ENCODE measurements around the gene WDR54. TPM values are rescaled to one million over a fixed set of nuclear protein-coding genes. Genes with fewer than 3 reads are reported as not detected.

Gene WDR54
- total and polyA plus RNA-seq, 2 donors (not counting 3 experiments of a cell fraction or from before 2014, with no cell fraction given), result 21.7 to 46.3 TPM

DNA sequence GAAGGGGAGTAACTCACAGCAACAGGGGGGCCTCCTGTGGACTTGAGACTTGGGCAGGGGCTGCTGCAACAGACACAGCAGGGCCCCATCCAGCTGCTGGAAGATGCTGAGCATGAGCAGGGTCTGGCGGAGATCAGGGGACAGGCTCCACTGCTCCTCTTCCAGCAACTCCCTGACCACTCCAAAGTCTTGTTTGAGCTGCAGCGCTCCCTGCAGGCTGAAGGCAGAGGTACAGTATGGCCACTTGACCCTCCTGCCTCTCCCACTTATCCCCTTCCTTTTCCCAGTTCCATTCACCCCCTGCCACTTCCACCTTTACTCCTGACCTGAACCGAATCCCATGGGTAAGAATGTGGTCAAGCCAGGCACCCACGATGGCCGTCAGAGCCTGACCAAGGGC is 53.4 kb downstream of the WDR54 start:
- Histone ChIP-seq H3K4me1 (ENCODE audit: control insufficient read depth, extremely low read depth, insufficient read depth, low read length) (peaks cover 13% of the 10 kb centered on the region), H3K4me2 (ENCODE audit: insufficient read depth, low read length) (no peak overlapping the region), H3K27ac (ENCODE audit: insufficient read depth, low read depth, low read length) (no peak overlapping the region), H3K9me3 (replicated peaks; ENCODE audit: control insufficient read depth, insufficient read depth, low read length) (no peaks in the 10 kb centered on the region), H3K79me2 (ENCODE audit: control insufficient read depth, insufficient read depth, low read length) (no peaks in the 10 kb centered on the region), H3K36me3 (ENCODE audit: control insufficient read depth in 2 of 2, extremely low read depth in 1 of 2, insufficient read depth in 2 of 2, low read length in 2 of 2) (peaks cover 0 to 7% of the 10 kb centered on the region in 2 experiments), H3K9ac (replicated peaks; ENCODE audit: extremely low read depth, insufficient read depth, low read length) (no peak overlapping the region), H2AFZ (ENCODE audit: low read depth, low read length) (no peak overlapping the region), H3K27me3 (ENCODE audit: control insufficient read depth in 2 of 2, insufficient read depth in 2 of 2, low read length in 2 of 2) (no peaks in the 10 kb centered on the region), H3K4me3 (replicated peaks in 1 of 3; ENCODE audit: insufficient read depth in 1 of 3, low read depth in 1 of 3, low read length in 3 of 3) (no peak overlapping the region), H4K20me1 (replicated peaks; ENCODE audit: control insufficient read depth, extremely low read depth, insufficient read depth, low read length) (no peaks in the 10 kb centered on the region), H3K9me1 (replicated peaks; ENCODE audit: control insufficient read depth, extremely low read depth, insufficient read depth, low read length) (no peaks in the 10 kb centered on the region)
- CTCF ChIA-PET, result interaction anchor here (0.6 to 1.8 kb wide), 6 partner anchors 13 to 225 kb away, joined by 3 to 6 read pairs (median 4); no protein-coding TSS in a partner anchor
- no peak for FAIRE-seq
- dilution Hi-C loops (cut with MboI; ENCODE audit: extremely low pct_ligation_motif_present, low sequenced_read_pairs), result no loop called here
- no peak for DNase-seq (ENCODE audit: low read depth, low spot score)
- no TSS peak for BruUV-seq (replicated peaks)
- intact Hi-C loops (cut with micrococcal nuclease), result no loop called here
- POLR2A ChIA-PET, result interaction anchor here (0.9 kb wide), 1 partner anchor 17 kb away, joined by 5 read pairs; no protein-coding TSS in a partner anchor
- no peak for TF ChIP-seq POLR2A (IDR thresholded peaks at IDR 0.05; ENCODE audit: low read depth, low read length)
- TF ChIP-seq, protein P1, sequence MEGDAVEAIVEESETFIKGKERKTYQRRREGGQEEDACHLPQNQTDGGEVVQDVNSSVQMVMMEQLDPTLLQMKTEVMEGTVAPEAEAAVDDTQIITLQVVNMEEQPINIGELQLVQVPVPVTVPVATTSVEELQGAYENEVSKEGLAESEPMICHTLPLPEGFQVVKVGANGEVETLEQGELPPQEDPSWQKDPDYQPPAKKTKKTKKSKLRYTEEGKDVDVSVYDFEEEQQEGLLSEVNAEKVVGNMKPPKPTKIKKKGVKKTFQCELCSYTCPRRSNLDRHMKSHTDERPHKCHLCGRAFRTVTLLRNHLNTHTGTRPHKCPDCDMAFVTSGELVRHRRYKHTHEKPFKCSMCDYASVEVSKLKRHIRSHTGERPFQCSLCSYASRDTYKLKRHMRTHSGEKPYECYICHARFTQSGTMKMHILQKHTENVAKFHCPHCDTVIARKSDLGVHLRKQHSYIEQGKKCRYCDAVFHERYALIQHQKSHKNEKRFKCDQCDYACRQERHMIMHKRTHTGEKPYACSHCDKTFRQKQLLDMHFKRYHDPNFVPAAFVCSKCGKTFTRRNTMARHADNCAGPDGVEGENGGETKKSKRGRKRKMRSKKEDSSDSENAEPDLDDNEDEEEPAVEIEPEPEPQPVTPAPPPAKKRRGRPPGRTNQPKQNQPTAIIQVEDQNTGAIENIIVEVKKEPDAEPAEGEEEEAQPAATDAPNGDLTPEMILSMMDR (IDR thresholded peaks at IDR 0.05; ENCODE audit: extremely low read depth in 1 of 2, insufficient read depth in 1 of 2, low read depth in 1 of 2, low read length in 2 of 2), result peak; percentile 27 to 44

Other genes with a start within 250 kb of the WDR54 start
- gene MOB1A, start 242.9 kb upstream of the WDR54 start, total RNA-seq, result 106 and 112 TPM in 2 replicates
- 21.5 and 25.3 TPM in 2 replicates for gene MOB1A, start 242.9 kb upstream of the WDR54 start, polyA plus RNA-seq
- 74.9 and 83.2 TPM in 2 replicates for gene MTHFD2, start 223.1 kb upstream of the WDR54 start, total RNA-seq
- gene MTHFD2, start 223.1 kb upstream of the WDR54 start, polyA plus RNA-seq, result 25.4 and 25.6 TPM in 2 replicates
- gene SLC4A5, start 78.3 kb upstream of the WDR54 start, total RNA-seq, result 0.97 and 1.2 TPM in 2 replicates
- 0.12 and 0.21 TPM in 2 replicates for gene SLC4A5, start 78.3 kb upstream of the WDR54 start, polyA plus RNA-seq
- 165 and 170 TPM in 2 replicates for gene DCTN1, start 41.4 kb upstream of the WDR54 start, total RNA-seq
- 120 and 130 TPM in 2 replicates for gene DCTN1, start 41.4 kb upstream of the WDR54 start, polyA plus RNA-seq
- 0.51 and 0.71 TPM in 2 replicates for gene C2orf81, start 111 bp upstream of the WDR54 start, total RNA-seq
- gene C2orf81, start 111 bp upstream of the WDR54 start, polyA plus RNA-seq, result 0.16 and 0.17 TPM in 2 replicates
- 19.8 and 20.0 TPM in 2 replicates for gene RTKN, start 20.2 kb downstream of the WDR54 start, total RNA-seq
- 20.7 and 27.5 TPM in 2 replicates for gene RTKN, start 20.2 kb downstream of the WDR54 start, polyA plus RNA-seq
- gene INO80B, start 33.4 kb downstream of the WDR54 start, total RNA-seq, result 24.2 and 28.1 TPM in 2 replicates
- 14.1 and 15.1 TPM in 2 replicates for gene INO80B, start 33.4 kb downstream of the WDR54 start, polyA plus RNA-seq
- gene WBP1, start 36.7 kb downstream of the WDR54 start, total RNA-seq, result 44.5 and 50.5 TPM in 2 replicates
- gene WBP1, start 36.7 kb downstream of the WDR54 start, polyA plus RNA-seq, result 209 and 241 TPM in 2 replicates
- 78.3 and 79.9 TPM in 2 replicates for gene MOGS, start 43.7 kb downstream of the WDR54 start, total RNA-seq
- gene MOGS, start 43.7 kb downstream of the WDR54 start, polyA plus RNA-seq, result 75.9 and 88.0 TPM in 2 replicates
- gene MRPL53, start 51.0 kb downstream of the WDR54 start, total RNA-seq, result 69.7 and 70.4 TPM in 2 replicates
- gene MRPL53, start 51.0 kb downstream of the WDR54 start, polyA plus RNA-seq, result 68.7 and 107 TPM in 2 replicates
- 20.3 and 23.8 TPM in 2 replicates for gene CCDC142, start 61.3 kb downstream of the WDR54 start, total RNA-seq
- 12.8 and 13.5 TPM in 2 replicates for gene CCDC142, start 61.3 kb downstream of the WDR54 start, polyA plus RNA-seq
- 20.1 and 21.8 TPM in 2 replicates for gene TTC31, start 61.4 kb downstream of the WDR54 start, total RNA-seq
- 24.1 and 24.8 TPM in 2 replicates for gene TTC31, start 61.4 kb downstream of the WDR54 start, polyA plus RNA-seq
- 3.8 and 4.3 TPM in 2 replicates for gene LBX2, start 77.9 kb downstream of the WDR54 start, total RNA-seq
- gene LBX2, start 77.9 kb downstream of the WDR54 start, polyA plus RNA-seq, result 2.8 and 4.0 TPM in 2 replicates
- 17.4 and 21.0 TPM in 2 replicates for gene PCGF1, start 86.0 kb downstream of the WDR54 start, total RNA-seq
- gene PCGF1, start 86.0 kb downstream of the WDR54 start, polyA plus RNA-seq, result 17.4 and 19.2 TPM in 2 replicates
- gene TLX2, start 92.7 kb downstream of the WDR54 start, total RNA-seq, result not detected in 2 replicates
- not detected in 2 replicates for gene TLX2, start 92.7 kb downstream of the WDR54 start, polyA plus RNA-seq
- gene DQX1, start 104.5 kb downstream of the WDR54 start, total RNA-seq, result 0.44 and 0.69 TPM in 2 replicates
- gene DQX1, start 104.5 kb downstream of the WDR54 start, polyA plus RNA-seq, result 0.03 and 0.06 TPM in 2 replicates
- 103 and 109 TPM in 2 replicates for gene AUP1, start 108.0 kb downstream of the WDR54 start, total RNA-seq
- gene AUP1, start 108.0 kb downstream of the WDR54 start, polyA plus RNA-seq, result 187 and 203 TPM in 2 replicates
- gene HTRA2, start 108.2 kb downstream of the WDR54 start, total RNA-seq, result 32.6 and 34.3 TPM in 2 replicates
- gene HTRA2, start 108.2 kb downstream of the WDR54 start, polyA plus RNA-seq, result 52.8 and 54.1 TPM in 2 replicates
- 0.95 and 0.97 TPM in 2 replicates for gene LOXL3, start 132.2 kb downstream of the WDR54 start, total RNA-seq
- 1.1 and 1.3 TPM in 2 replicates for gene LOXL3, start 132.2 kb downstream of the WDR54 start, polyA plus RNA-seq
- gene DOK1, start 133.0 kb downstream of the WDR54 start, total RNA-seq, result 12.7 and 14.3 TPM in 2 replicates
- gene DOK1, start 133.0 kb downstream of the WDR54 start, polyA plus RNA-seq, result 10.4 and 13.8 TPM in 2 replicates
- gene M1AP, start 226.6 kb downstream of the WDR54 start, total RNA-seq, result not detected in 2 replicates
- 0.04 TPM in 1 of 2 replicates, not detected in the other for gene M1AP, start 226.6 kb downstream of the WDR54 start, polyA plus RNA-seq
- 5.9 and 6.0 TPM in 2 replicates for gene SEMA4F, start 232.5 kb downstream of the WDR54 start, total RNA-seq
- 4.9 and 5.3 TPM in 2 replicates for gene SEMA4F, start 232.5 kb downstream of the WDR54 start, polyA plus RNA-seq